ENCODE measurements around the gene GRIK5.

GRIK5 gene

DNA sequence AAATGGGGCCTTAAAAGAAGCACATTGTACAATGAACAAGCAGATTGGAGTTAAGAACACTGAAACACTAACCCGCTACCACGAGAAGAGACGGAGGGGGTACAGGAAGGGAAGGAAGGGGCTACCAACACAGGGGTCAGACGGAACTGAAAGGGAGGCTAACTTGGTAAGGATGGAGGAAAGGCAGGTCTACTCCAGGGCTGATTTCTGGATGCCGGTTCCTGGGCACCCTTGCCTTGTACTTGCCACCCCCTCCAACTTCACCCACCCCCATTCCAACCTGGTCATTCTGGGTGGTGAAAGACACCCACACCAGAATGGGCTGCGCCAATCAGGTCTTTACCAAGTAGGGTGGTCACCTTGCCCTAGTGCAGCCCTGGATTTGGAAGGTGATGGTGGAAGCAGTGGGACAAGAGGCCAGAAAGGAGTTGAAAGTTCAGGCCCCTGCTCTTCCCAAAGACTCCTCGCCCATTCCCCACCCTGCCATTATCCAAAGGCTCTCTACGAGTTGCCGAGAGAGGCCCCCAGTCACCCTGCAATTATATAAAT is 16.3 kb upstream of the GRIK5 start:
- Histone ChIP-seq H2AFZ (ENCODE audit: low read length) (no peak overlapping the region), H3K36me3 (ENCODE audit: insufficient read depth, low read length) (peaks cover 10% of the 10 kb centered on the region; the same call in 1 of the 2 replicates), H3K79me2 (ENCODE audit: insufficient read depth, low read length) (peaks cover 7% of the 10 kb centered on the region; the same call in 1 of the 2 replicates), H4K20me1 (ENCODE audit: insufficient read depth, low read length, poor library complexity, severe bottlenecking) (peaks cover 3% of the 10 kb centered on the region), H3K4me1 (ENCODE audit: insufficient read depth, low read length, poor library complexity, severe bottlenecking) (peaks cover 8% of the 10 kb centered on the region), H3K9ac (ENCODE audit: low read depth, low read length, poor library complexity, severe bottlenecking) (no peak overlapping the region), H3K9me3 (ENCODE audit: insufficient read depth, low read depth, low read length) (no peaks in the 10 kb centered on the region), H3K4me3 (ENCODE audit: low read length, poor library complexity, severe bottlenecking) (no peak overlapping the region), H3K9me2 (replicated peaks; ENCODE audit: low read depth, low read length) (no peaks in the 10 kb centered on the region), H3F3A (ENCODE audit: low read depth) (no peaks in the 10 kb centered on the region), H3K4me2 (ENCODE audit: low read depth, low read length, poor library complexity, severe bottlenecking) (no peak overlapping the region), H3K27me3 (ENCODE audit: insufficient read depth, low read length, poor library complexity, severe bottlenecking) (no peaks in the 10 kb centered on the region)
- TF ChIP-seq CTCF (conservative IDR thresholded peaks at IDR 0.05; ENCODE audit: low read length) (no peak), EZH2phosphoT487 (IDR thresholded peaks at IDR 0.05; ENCODE audit: borderline replicate concordance) (no peak)

- H3F3A ChIP-seq (ENCODE audit: low read depth), result no peaks in the 10 kb centered on the region
- no peaks in the 10 kb centered on the region for H3K9me2 ChIP-seq (replicated peaks; ENCODE audit: low read depth, low read length)
- H3K79me2 ChIP-seq (ENCODE audit: insufficient read depth, low read length), result peaks cover 34% of the 10 kb centered on the region
- H3K4me2 ChIP-seq (ENCODE audit: low read depth, low read length, poor library complexity, severe bottlenecking), result no peak overlapping the region
- TF ChIP-seq EZH2phosphoT487 (IDR thresholded peaks at IDR 0.05; ENCODE audit: borderline replicate concordance) (no peak), CTCF (conservative IDR thresholded peaks at IDR 0.05; ENCODE audit: low read length) (no peak)
- no peak overlapping the region for H3K4me3 ChIP-seq (ENCODE audit: low read length, poor library complexity, severe bottlenecking)
- no peak overlapping the region for H2AFZ ChIP-seq (ENCODE audit: low read length)
- no peak overlapping the region for H3K9ac ChIP-seq (ENCODE audit: low read depth, low read length, poor library complexity, severe bottlenecking)
- no peaks in the 10 kb centered on the region for H3K27me3 ChIP-seq (ENCODE audit: insufficient read depth, low read length, poor library complexity, severe bottlenecking)
- peaks cover 4% of the 10 kb centered on the region for H3K4me1 ChIP-seq (ENCODE audit: insufficient read depth, low read length, poor library complexity, severe bottlenecking)
- no peaks in the 10 kb centered on the region for H3K9me3 ChIP-seq (ENCODE audit: insufficient read depth, low read depth, low read length)
- H4K20me1 ChIP-seq (ENCODE audit: insufficient read depth, low read length, poor library complexity, severe bottlenecking), result peaks cover 29% of the 10 kb centered on the region
- H3K36me3 ChIP-seq (ENCODE audit: insufficient read depth, low read length), result peaks cover 37% of the 10 kb centered on the region; the same call in 1 of the 2 replicates
Observed at GRCh38 chr19:42083537-42083936, 13.5 kb upstream of the GRIK5 start.

DNA sequence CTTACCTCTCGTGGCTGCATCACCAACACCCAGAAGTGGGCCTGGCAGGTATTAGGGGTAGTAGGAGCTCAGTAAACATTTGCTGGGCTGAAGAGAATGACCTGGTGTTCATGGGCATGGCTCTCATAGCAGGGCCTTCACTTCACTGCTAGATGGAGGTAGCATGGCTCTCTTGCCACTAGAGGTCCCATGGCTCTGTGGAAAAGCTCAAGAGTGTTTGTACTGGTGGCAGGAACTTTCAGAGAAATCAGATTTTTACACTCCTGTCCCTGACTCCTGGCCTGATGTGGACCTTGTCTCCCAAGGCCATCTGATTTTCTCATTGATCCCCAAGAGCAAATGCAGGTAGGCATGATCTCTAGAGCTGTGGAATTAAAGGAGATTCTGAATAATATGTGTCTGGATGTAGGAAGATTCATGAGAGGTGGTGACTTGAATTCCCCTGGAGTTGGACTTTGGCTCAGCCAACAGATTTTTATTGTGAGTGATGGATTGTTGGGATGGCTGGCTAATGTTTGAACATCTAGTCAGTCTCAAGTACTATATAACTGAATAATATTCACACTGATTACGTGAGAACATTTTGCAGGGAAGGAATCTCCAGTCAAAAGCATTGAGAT is 11.7 kb upstream of the GRIK5 start:
- Histone ChIP-seq H3K4me1 (ENCODE audit: insufficient read depth, low read length, poor library complexity, severe bottlenecking) (peaks cover 7% of the 10 kb centered on the region), H3K79me2 (ENCODE audit: insufficient read depth, low read length) (peaks cover 52% of the 10 kb centered on the region)

More for the DNA sequence above, 11.7 kb upstream of the GRIK5 start:
- H2AFZ ChIP-seq (ENCODE audit: low read length), result no peak overlapping the region
- H3K9ac ChIP-seq (ENCODE audit: low read depth, low read length, poor library complexity, severe bottlenecking), result no peak overlapping the region
- peaks cover 48% of the 10 kb centered on the region for H4K20me1 ChIP-seq (ENCODE audit: insufficient read depth, low read length, poor library complexity, severe bottlenecking)
- no peaks in the 10 kb centered on the region for H3F3A ChIP-seq (ENCODE audit: low read depth)
- no peak for TF ChIP-seq EZH2phosphoT487 (IDR thresholded peaks at IDR 0.05; ENCODE audit: borderline replicate concordance)
- peak; percentile 64 for TF ChIP-seq CTCF (conservative IDR thresholded peaks at IDR 0.05; ENCODE audit: low read length)
- no peak overlapping the region for H3K4me2 ChIP-seq (ENCODE audit: low read depth, low read length, poor library complexity, severe bottlenecking)
- no peaks in the 10 kb centered on the region for H3K9me2 ChIP-seq (replicated peaks; ENCODE audit: low read depth, low read length)
- H3K9me3 ChIP-seq (ENCODE audit: insufficient read depth, low read depth, low read length), result no peaks in the 10 kb centered on the region
- peaks cover 38% of the 10 kb centered on the region; the same call in 1 of the 2 replicates for H3K36me3 ChIP-seq (ENCODE audit: insufficient read depth, low read length)
- no peaks in the 10 kb centered on the region for H3K27me3 ChIP-seq (ENCODE audit: insufficient read depth, low read length, poor library complexity, severe bottlenecking)
- H3K4me3 ChIP-seq (ENCODE audit: low read length, poor library complexity, severe bottlenecking), result no peak overlapping the region
